HEK293 (cell line): Measurements from ENCODE around the gene DOK3.

Source experiments
- CTCF ChIA-PET: fragments of 350-600 bp; formaldehyde crosslinking; extraction: SDS; loops from one replicate; lab custom pipeline; 2021; ENCODE audit warnings: antibody characterized with exemption; lab: Yijun Ruan, JAX
- POLR2A ChIA-PET: fragments of 300-600 bp; formaldehyde crosslinking; extraction: SDS; loops from one replicate; lab custom pipeline; 2020; ENCODE audit warnings: antibody characterized with exemption, inconsistent platforms; lab: Yijun Ruan, JAX
- H3K27ac ChIP-seq: fragments of 200-500 bp; sonication (Bioruptor generic); 2 replicates; pipeline ENCODE4 v1.5.1; 2014; ENCODE audit warnings: low read depth, low read length, control low read depth, inconsistent platforms; ENCODE audit errors: extremely low read depth
- H3K36me3 ChIP-seq, 2 experiments: fragments of 200-500 bp in 1 of 2; sonication (Bioruptor generic) in 1 of 2; 1 replicate in 1 of 2; 2 replicates in 1 of 2; pipeline ENCODE4 v1.5.1; 2014 to 2017; ENCODE audit warnings: inconsistent platforms in 2 of 2, low read length in 2 of 2; ENCODE audit not compliant: control insufficient read depth in 2 of 2, insufficient read depth in 1 of 2
- H3K4me1 ChIP-seq: fragments of 200-500 bp; sonication (Bioruptor generic); 2 replicates; pipeline ENCODE4 v1.5.1; 2014; ENCODE audit warnings: mild to moderate bottlenecking, low read length, inconsistent platforms; ENCODE audit not compliant: control insufficient read depth, insufficient read depth
- H3K4me3 ChIP-seq: 2 replicates; pipeline ENCODE4 v1.5.1; 2011; ENCODE audit warnings: low read depth, mild to moderate bottlenecking, control low read depth, low read length, moderate library complexity
- H3K9me3 ChIP-seq: fragments of 200-500 bp; sonication (Bioruptor generic); 2 replicates; pipeline ENCODE4 v1.5.1; 2014; ENCODE audit warnings: low read depth, low read length, inconsistent platforms; ENCODE audit not compliant: control insufficient read depth, insufficient read depth
- HIC1 ChIP-seq: fragments of 450-650 bp; formaldehyde crosslinking; IDR thresholded peaks from 2 replicates; pipeline ENCODE4 v1.5.1; 2016; ENCODE audit warnings: missing biosample characterization, missing genetic modification characterization
- ZBTB11 ChIP-seq: fragments of 450-650 bp; formaldehyde crosslinking; conservative IDR thresholded peaks from 2 replicates; pipeline ENCODE4 v1.5.1; 2016; ENCODE audit warnings: low read depth, missing biosample characterization, missing genetic modification characterization
- ZNF366 ChIP-seq: fragments of 450-650 bp; formaldehyde crosslinking; conservative IDR thresholded peaks from 2 replicates; pipeline ENCODE4 v1.5.1; 2016; ENCODE audit warnings: missing biosample characterization, missing genetic modification characterization
- ZNF600 ChIP-seq: fragments of 450-650 bp; formaldehyde crosslinking; IDR thresholded peaks from 2 replicates; pipeline ENCODE4 v1.5.1; 2016; ENCODE audit warnings: missing biosample characterization, missing genetic modification characterization
- ZNF768 ChIP-seq: fragments of 450-650 bp; formaldehyde crosslinking; IDR thresholded peaks from 2 replicates; pipeline ENCODE4 v1.5.1; 2018; ENCODE audit warnings: missing biosample characterization, mild to moderate bottlenecking, missing genetic modification characterization
- TF ChIP-seq, protein P1 (sequence below): fragments of 450-650 bp; formaldehyde crosslinking; IDR thresholded peaks from 2 replicates; pipeline ENCODE4 v1.5.1; 2016; ENCODE audit warnings: missing biosample characterization, missing genetic modification characterization, borderline replicate concordance

Gene DOK3

DNA sequence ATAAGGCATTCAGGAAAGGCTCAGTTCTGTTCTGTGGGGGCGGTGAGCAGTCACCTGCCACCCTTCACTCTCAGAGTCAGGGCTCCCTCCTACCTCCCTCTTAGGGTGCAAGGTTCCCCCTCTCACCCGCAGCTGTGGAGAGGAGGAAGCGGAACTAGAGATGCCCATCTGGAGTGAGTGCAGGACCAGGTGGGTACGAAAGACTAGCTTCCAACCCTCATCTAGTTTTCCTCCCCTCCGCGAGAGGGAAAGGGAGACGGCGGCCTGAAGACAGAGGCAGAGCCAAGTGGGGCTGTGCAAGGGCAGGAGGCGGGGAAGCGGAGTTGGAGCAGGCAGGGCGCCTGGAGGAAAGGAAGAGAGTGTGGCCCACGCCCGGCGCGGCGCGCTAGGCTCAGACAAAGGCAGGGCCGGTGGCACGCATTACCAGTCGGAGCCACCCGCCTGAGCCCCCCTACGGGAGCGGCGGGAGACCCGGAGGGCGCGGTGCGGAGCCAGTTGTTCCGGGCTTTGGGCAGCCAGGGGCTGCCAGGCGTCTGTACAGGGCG lies 55.7 kb downstream of the DOK3 start (continued):
- TF ChIP-seq HIC1 (peak; percentile 42; the same call in 1 of the 2 replicates), ZNF366 (0 out of 2 replicates have a peak, but pooled peaks have one; percentile 10), ZBTB11 (no peak), ZNF600 (peak; percentile 80; the same call in 1 of the 2 replicates)

GRCh38 chr5:177452688-177453638 lies 56.7 kb downstream of the DOK3 start:
- Histone ChIP-seq H3K4me3 (no peak overlapping the region), H3K36me3 (peaks cover 0 to 12% of the 10 kb centered on the region in 2 experiments; a peak in 1 of 3 replicates), H3K27ac (no peak overlapping the region), H3K4me1 (peaks cover 8% of the 10 kb centered on the region), H3K9me3 (no peaks in the 10 kb centered on the region)
- POLR2A ChIA-PET: interaction anchor here (0.6 to 4.0 kb wide), 5 partner anchors 27 to 146 kb away, joined by 3 to 19 read pairs (median 5); partner anchors contain the start of genes GRK6 and PDLIM7
- TF ChIP-seq, protein P1, sequence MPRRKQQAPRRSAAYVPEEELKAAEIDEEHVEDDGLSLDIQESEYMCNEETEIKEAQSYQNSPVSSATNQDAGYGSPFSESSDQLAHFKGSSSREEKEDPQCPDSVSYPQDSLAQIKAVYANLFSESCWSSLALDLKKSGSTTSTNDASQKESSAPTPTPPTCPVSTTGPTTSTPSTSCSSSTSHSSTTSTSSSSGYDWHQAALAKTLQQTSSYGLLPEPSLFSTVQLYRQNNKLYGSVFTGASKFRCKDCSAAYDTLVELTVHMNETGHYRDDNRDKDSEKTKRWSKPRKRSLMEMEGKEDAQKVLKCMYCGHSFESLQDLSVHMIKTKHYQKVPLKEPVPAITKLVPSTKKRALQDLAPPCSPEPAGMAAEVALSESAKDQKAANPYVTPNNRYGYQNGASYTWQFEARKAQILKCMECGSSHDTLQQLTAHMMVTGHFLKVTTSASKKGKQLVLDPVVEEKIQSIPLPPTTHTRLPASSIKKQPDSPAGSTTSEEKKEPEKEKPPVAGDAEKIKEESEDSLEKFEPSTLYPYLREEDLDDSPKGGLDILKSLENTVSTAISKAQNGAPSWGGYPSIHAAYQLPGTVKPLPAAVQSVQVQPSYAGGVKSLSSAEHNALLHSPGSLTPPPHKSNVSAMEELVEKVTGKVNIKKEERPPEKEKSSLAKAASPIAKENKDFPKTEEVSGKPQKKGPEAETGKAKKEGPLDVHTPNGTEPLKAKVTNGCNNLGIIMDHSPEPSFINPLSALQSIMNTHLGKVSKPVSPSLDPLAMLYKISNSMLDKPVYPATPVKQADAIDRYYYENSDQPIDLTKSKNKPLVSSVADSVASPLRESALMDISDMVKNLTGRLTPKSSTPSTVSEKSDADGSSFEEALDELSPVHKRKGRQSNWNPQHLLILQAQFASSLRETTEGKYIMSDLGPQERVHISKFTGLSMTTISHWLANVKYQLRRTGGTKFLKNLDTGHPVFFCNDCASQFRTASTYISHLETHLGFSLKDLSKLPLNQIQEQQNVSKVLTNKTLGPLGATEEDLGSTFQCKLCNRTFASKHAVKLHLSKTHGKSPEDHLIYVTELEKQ (tag by site-specific recombination): no peak
- TF ChIP-seq HIC1 (0 out of 2 replicates have a peak, but pooled peaks have one; percentile 31), ZNF768 (tag by site-specific recombination) (peak; percentile 93; the same call in 1 of the 2 replicates)
- CTCF ChIA-PET: interaction anchor here (0.6 to 5.1 kb wide), 18 partner anchors 11 to 1038 kb away, joined by 3 to 88 read pairs (median 4); no protein-coding TSS in a partner anchor
